Placental pericyte (primary cell): ENCODE measurements around the gene MCEMP1. TPM values are rescaled to one million over a fixed set of nuclear protein-coding genes. Genes with fewer than 3 reads are reported as not detected.

ENCODE experiments used
- total RNA-seq: library from RNA; depleted of rRNA; stranded (reverse); fragments of >200 nt; gene quantifications from 2 replicates; pipeline ENCODE4 v1.2.3, GENCODE V29; 2012

MCEMP1 gene
- not detected in 2 replicates for total RNA-seq

GRCh38 chr19:7676854-7677253, at the start of gene MCEMP1:
Gene MCEMP1, plus strand, starts transcription at chr19:7677090. Its CDS starts 31 bp downstream, at chr19:7677121.

GRCh38 chr19:7629347-7630054, 47.4 kb upstream of the MCEMP1 start, which contains the start of the genes PET100 and XAB2:
Gene PET100, plus strand, starts transcription at chr19:7629793. Its CDS starts 41 bp downstream, at chr19:7629834.
Gene XAB2, minus strand, starts transcription at chr19:7629545. Its CDS starts 18 bp downstream, at chr19:7629527.

GRCh38 chr19:7633698-7634097, 43.2 kb upstream of the MCEMP1 start, which contains the start of gene PCP2:
Gene PCP2, minus strand, starts transcription at chr19:7633719. Its CDS starts 262 bp downstream, at chr19:7633457.

GRCh38 chr19:7636691-7637373, 40.1 kb upstream of the MCEMP1 start, which contains the start of gene STXBP2:
Gene STXBP2, plus strand, starts transcription at chr19:7637110. Its CDS starts 40 bp downstream, at chr19:7637150.

GRCh38 chr19:7668842-7669241, 8.0 kb upstream of the MCEMP1 start, which contains the start of gene RETN:
Gene RETN, plus strand, starts transcription at chr19:7669049. Its CDS starts 278 bp downstream, at chr19:7669327.

GRCh38 chr19:7680606-7681339, 3.9 kb downstream of the MCEMP1 start, which contains the start of gene TRAPPC5:
Gene TRAPPC5, plus strand, starts transcription at chr19:7680833. Its CDS starts 1,421 bp downstream, at chr19:7682254.

GRCh38 chr19:7701654-7702457, 25.0 kb downstream of the MCEMP1 start, which contains the start of gene FCER2:
Gene FCER2, minus strand, starts transcription at chr19:7702131. Its CDS starts 2,371 bp downstream, at chr19:7699760.

Other genes starting within 250 kb of the MCEMP1 start
- gene PEX11G, start 188.1 kb upstream of the MCEMP1 start, total RNA-seq: 0.57 and 4.2 TPM in 2 replicates
- gene ZNF358, start 161.0 kb upstream of the MCEMP1 start, total RNA-seq: 19.0 and 36.5 TPM in 2 replicates
- 9.4 and 17.1 TPM in 2 replicates for gene MCOLN1, start 154.5 kb upstream of the MCEMP1 start, total RNA-seq
- gene PNPLA6, start 141.4 kb upstream of the MCEMP1 start, total RNA-seq: 80.8 and 115 TPM in 2 replicates
- not detected in 2 replicates for gene CAMSAP3, start 81.2 kb upstream of the MCEMP1 start, total RNA-seq
- 44.6 and 47.8 TPM in 2 replicates for gene XAB2, start 47.5 kb upstream of the MCEMP1 start, total RNA-seq
- gene PET100, start 47.3 kb upstream of the MCEMP1 start, total RNA-seq: 3.5 and 4.7 TPM in 2 replicates
- not detected in 2 replicates for gene PCP2, start 43.4 kb upstream of the MCEMP1 start, total RNA-seq
- gene STXBP2, start 40.0 kb upstream of the MCEMP1 start, total RNA-seq: 15.7 and 60.4 TPM in 2 replicates
- gene RETN, start 8.0 kb upstream of the MCEMP1 start, total RNA-seq: not detected in 2 replicates
- gene TRAPPC5, start 3.7 kb downstream of the MCEMP1 start, total RNA-seq: 37.9 and 42.7 TPM in 2 replicates
- not detected in 2 replicates for gene FCER2, start 25.0 kb downstream of the MCEMP1 start, total RNA-seq
- gene CLEC4G, start 55.0 kb downstream of the MCEMP1 start, total RNA-seq: not detected in 2 replicates
- gene CD209, start 70.4 kb downstream of the MCEMP1 start, total RNA-seq: 0.14 TPM in 1 of 2 replicates, not detected in the other
- not detected in 2 replicates for gene CLEC4M, start 86.2 kb downstream of the MCEMP1 start, total RNA-seq
- 27.8 and 39.2 TPM in 2 replicates for gene EVI5L, start 153.1 kb downstream of the MCEMP1 start, total RNA-seq
- gene PRR36, start 197.3 kb downstream of the MCEMP1 start, total RNA-seq: not detected in 2 replicates
- gene LRRC8E, start 211.4 kb downstream of the MCEMP1 start, total RNA-seq: 2.6 and 5.3 TPM in 2 replicates
- 13.8 and 14.6 TPM in 2 replicates for gene MAP2K7, start 226.8 kb downstream of the MCEMP1 start, total RNA-seq
- gene TGFBR3L, start 237.7 kb downstream of the MCEMP1 start, total RNA-seq: 0.86 and 1.3 TPM in 2 replicates
- 21.0 and 31.1 TPM in 2 replicates for gene SNAPC2, start 243.2 kb downstream of the MCEMP1 start, total RNA-seq
- 0.88 and 4.6 TPM in 2 replicates for gene CTXN1, start 249.0 kb downstream of the MCEMP1 start, total RNA-seq